ENCODE data around the gene PRKCH. TPM values are rescaled to one million over a fixed set of nuclear protein-coding genes. Genes with fewer than 3 reads are reported as not detected.
"Not testable (repeated sequence)": the region's sequence is repeated elsewhere in the genome, so short reads cannot be mapped to it uniquely, and the experiment has no call there.

The PRKCH gene
- polyA plus RNA-seq, 5 donors = 29.5 to 47.5 (median 45.7) TPM

DNA sequence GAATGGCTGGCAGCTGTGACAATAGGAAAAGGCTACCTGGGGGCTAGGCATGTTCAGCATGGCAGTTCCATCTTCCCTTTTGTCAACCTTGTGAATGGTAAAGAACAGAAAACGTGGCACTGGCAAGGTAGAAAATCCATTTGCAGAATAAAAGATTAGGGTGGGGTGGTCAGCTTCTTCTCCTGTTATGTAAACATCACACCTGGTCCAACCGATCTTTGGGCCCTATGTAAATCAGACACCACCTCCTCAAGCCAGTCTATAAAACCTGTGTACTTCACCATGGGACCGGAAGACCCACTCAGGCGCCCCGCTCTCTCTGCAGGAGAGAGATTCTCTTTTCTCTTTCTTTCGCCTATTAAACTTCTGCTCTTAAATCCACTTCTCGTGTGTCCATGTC lies 20.6 kb upstream of the PRKCH start:
- DNase-seq = no peak

DNA sequence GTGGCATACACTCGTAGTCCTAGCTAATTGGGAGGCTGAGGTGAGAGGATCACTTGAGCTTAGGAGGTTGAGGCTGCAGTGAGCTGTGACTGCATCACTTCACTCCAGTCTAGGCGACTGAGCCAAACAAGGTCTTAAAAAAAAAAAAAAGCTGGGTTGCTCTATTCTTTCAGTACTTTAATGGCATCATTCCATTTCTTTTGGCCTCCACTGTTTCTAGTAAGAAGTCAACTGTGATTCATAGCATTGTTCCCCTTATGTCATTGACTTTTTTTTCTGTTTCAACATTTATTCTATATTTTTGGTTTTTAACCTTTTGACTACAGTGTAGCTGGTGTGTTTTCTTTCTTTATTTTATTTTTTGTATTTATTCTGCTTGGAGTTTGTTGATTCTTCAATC lies 16.7 kb upstream of the PRKCH start:
- no peak for DNase-seq

DNA sequence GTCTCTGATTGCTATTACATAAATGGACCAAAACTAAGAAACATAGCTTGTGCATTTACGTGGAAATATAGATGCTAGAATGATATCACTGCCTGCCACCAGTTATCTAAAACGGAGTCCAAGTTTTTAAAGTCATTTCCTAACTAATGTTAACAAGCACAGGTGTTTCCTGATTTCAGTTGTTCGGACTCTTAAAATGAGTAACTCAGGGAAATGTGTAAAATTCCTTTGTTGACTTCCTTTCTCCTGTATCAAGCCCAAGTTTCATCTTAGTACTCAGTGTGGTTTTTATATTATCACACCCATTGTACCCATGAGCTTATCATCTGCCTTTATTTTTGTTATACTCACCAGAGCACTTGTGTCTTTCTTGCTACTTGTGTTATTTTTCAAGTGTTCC lies 13.2 kb upstream of the PRKCH start:
- DNase-seq = no peak

DNA sequence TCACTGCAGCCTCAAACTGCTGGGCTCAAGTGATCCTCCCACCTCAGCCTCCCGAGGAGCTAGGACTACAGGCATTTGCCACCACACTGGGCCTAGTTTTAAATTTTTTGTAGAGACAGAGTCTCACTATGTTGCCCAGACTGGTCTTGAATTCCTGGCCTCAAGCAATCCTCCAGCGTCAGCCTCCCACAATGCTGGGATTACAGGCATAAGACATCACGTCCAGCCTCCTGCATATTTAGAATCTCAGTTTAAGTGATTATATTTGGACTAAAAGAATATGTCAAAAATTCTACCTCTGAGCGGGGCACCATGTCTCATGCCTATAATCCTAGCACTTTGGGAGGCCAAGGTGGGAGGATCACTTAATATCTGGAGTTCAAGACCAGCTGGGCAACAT lies 12.7 kb upstream of the PRKCH start:
- DNase-seq = not testable (repeated sequence)

DNA sequence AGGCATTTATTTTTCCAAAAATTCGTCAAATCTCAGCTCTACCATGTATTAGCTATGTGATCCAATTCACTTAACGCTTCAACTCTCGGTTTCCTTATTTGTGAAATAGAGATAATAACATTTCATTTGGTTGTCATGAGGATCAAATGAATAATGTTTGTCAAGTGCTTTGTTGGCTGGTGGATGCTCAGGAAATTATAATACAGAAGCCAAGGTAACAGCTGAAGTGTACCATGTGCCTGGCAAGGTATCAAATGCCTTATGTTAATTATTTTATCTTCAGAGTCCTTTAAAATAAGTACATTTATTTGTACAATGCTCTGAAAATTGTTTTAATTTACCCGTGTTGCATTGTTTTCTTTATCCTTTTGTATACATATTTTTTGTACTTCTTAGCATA lies 6.1 kb upstream of the PRKCH start:
- no peak for DNase-seq

DNA sequence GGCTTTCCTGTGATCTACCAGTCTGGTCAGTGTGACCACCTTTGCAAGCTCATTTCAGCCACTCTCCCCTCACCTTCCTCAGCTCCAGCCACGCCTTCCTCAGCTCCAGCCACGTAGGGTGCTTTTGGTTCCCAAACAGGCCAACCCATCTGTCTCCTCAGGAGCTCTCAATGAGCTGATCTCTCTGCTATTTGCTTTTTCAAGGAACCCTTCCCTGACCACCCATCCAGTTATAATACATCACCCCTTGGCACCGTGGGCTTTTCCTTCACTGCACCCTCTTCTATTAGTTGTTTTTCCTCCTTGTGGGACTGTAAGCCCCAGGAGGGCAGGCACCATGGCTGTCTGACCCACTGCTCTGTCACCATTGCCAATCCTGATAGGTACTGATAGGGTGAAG lies 2.3 kb upstream of the PRKCH start:
- DNase-seq = no peak

DNA sequence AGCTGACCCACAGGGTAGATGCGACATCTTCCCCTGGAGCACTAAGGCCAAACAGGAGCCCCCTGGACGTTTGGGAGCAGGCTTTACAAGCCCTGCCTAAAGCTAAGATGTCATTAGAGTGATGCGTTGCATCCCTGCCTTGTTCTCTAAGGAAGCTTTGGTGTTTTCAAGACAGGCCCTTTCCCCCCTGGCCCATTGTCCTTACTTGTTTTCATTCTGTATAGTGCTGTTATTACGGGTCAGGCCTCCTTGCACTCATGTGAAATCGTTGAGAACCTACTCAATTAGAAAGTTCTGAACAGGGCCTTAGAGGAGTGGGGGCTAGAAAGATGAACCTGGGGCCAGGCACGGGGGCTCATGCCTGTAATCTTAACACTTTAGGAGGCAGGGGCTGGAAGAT lies 1.7 kb upstream of the PRKCH start:
- DNase-seq = no peak

DNA sequence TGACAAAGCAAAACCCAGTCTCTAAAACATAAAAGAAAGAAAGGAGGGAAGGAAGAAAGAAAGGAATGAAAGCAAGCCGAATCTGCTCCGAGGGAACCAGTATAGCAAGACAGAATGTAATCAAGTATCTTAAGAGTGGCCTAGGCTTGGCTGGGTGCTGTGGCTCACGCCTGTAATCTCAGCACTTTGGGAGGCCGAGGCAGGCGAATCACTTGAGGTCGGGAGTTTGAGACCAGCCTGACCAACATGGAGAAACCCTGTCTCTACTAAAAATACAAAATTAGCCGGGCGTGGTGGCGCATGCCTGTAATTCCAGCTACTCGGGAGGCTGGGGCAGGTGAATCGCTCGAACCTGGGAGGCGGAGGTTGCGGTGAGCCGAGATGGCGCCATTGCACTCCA lies 1.2 kb upstream of the PRKCH start:
- DNase-seq = not testable (repeated sequence)

DNA sequence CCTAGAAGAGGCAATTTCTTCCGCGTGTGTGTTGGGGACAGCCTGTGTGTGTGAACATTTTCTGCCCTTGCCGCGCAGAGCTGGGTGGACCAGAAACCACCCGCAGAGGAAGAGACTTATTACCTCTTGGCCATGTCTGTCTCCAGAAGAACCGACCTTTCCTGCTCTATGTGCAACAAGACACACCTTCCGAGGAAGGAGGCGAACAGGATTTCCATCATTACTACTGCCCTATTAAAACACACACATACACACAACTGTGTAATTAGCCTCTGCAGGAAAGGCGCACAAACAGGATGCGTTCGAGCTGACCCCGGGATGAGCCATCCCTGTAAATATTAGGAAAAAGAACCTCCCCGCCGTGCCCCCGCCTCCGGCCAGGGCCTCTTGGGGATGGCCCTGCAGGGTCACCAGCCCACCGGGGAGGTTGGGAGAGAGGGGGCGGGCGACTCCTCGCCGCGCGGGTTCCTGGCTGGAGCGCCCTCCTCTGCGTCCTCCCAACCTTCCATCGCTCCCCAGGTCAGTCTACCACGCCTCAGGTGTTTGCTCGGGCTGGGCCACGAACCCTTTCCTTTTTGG lies 484 bp upstream of the PRKCH start:
- peak in 1 of 2 donors; percentile 24 for DNase-seq

DNA sequence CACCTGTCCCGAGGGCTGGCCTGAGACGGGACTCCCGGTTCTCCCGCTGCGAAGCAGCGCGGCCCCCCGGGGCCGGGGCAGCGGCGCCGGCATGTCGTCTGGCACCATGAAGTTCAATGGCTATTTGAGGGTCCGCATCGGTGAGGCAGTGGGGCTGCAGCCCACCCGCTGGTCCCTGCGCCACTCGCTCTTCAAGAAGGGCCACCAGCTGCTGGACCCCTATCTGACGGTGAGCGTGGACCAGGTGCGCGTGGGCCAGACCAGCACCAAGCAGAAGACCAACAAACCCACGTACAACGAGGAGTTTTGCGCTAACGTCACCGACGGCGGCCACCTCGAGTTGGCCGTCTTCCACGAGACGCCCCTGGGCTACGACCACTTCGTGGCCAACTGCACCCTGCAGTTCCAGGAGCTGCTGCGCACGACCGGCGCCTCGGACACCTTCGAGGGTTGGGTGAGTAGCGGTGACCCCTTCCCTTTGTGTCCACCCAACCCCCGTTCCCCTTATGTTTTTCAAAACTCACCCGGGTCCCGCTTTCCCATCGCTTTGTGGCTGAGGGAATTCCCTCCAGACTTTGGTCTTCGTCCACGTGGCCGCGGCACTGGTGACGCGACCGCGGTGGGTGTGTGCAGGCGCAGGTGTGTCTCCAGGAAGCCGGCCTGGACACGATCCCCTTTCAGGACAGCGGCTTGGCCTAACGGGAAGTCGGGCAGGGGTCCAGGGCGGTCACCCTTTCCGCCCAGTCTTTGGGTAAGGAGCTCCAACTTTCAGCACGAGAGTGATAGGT lies 826 bp downstream of the PRKCH start:
- DNase-seq = peak; percentile 36 to 45

DNA sequence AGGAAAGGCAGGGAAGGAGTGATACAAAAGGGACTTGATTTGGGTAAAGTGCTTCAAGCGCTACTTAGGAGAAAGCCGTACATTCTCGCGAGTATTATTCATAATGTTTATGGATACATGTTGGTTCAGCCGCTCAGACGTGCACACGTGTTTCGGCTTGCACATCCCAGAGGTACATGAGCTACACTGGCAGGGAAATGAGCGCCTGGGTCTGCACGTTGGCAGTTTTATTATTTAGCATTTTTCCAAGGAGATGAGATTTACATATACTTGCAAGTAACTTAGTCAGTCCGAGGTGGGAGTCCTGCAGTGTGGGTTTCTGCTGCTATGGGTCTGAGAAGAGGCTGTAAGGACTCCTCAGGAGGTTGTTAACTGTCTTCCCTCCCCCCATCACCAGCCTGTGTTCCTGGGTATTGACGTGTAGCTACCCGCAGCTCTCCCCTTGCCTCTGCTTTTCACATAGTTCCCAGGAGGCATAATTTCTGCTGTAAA lies 1.5 kb downstream of the PRKCH start:
- DNase-seq = no peak

DNA sequence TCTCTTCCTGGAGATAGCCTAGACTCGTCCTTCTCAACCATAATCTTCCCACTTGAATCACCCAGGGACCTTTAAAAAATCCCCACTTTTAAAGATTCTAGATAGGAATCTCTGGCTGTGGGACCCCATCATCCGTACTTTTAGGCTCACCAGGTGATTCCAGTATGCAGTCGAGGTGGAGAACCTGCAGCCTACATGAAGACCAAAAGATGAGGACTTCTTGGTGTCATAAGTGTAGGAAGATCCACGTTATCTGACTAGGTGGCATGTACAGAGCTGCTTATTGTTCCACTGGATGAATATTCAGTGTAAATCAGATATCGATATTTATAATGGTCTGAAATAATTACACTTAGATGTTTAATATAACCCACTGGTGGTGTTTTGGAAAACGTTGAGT lies 2.6 kb downstream of the PRKCH start:
- DNase-seq = no peak

DNA sequence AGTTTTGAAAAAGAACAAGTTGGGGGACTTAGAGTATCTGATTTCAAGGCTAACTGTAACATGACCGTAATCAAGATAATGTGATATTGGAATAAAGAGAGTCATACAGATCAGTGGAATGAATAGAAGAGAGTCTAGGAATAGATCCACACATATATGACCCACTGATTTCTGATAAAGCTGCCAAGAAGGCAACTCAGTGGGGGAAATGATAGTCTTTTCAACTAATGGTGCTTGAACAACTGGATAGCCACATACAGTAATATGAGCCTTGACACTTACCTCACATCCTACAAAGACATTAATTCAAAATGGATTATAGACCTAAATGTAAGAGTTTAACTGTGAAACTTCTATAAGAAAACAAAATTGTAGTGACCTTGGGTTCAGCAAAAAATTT lies 3.8 kb downstream of the PRKCH start:
- DNase-seq = no peak

DNA sequence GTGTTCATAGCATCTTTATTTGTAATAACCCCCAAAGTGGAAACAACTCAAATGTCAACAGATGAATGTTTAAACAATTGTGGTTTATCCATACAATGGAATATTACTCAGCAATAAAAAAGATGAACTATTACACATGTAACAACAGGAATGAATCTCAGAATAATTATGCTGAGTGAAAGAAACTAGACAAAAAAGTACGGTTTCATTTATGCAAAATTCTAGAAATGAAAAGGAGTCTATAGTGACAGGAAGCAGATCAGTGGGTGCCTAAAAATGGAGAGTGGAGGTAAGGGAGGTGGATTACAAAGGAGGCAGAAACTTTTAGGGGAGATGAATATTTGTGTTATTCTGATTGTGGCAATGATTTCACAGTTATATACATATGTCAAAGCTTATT lies 4.8 kb downstream of the PRKCH start:
- DNase-seq = no peak

DNA sequence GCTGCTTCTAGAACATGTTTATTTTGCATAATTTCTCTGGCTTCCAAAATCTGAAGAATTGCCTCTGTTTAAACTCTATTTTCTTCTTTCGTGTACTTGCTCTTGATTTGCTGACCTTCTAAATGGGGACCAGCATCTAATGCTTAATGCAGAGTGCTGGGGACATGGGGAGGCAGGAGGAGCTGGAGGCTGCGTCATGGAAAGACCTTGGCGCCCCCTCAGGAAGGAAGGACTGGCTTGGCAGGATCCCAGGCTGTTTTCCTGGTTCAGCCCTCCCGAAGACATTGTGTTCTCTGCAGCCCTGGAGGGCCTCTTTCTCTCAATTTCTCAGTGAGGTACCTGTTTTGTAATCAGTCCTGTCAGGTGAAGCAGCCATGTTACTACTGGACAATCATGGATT lies 5.5 kb downstream of the PRKCH start:
- DNase-seq = peak in 1 of 2 donors; percentile 45

DNA sequence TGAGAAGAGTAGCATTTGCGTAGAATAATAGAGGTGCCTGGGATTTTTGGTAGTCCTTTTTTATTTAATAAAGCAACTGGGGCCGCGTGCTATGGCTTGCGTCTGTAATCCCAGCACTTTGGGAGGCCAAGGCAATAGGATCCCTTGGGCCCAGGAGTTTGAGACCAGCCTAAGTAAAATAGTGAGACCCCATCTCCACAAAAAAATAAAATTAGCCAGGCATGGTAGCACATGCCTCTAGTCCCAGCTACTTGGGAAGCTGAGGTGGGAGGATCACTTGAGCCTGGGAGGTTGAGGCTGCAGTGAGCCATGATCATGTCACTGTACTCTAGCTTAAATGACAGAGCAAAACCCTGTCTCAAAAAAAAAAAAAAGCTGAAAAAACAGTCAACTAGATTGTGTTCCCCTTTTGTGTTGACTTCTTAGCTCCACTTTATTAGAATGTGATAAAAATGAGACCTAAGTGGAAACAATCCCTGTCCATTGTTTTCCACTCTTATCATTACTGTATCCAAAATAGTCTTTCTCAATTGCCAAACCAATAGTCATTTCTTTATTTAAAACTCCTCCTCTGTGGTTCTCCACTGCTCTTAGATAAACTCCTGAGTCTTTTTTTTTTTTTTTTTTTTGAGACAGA lies 7.4 kb downstream of the PRKCH start:
- DNase-seq = no peak

DNA sequence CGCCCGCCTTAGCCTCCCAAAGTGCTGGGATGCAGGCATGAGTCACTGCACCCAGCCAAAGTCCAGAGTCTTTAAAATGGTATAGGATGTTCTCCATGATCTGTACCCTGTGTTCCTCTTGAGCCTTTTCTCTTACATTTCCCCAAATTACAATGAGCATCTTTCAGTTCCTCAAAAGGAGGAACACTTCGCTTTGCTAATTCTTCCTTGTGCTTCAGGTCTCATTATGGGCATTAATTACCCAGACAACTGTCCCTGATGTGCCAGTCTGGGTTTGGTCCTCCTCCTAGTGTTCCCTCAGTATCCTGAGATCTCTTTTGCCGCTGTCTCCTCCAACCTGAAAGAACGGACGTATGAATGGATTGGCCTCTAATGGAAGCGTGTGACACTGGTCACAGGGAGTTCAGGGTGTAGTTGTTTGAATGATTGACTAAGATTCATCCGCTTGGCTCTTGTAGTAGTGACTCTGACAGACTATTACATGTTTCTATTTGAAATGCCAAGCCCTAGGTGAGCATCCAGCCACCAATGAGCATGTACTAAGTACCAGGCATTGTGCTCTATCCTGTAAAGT lies 8.2 kb downstream of the PRKCH start:
- DNase-seq = no peak

DNA sequence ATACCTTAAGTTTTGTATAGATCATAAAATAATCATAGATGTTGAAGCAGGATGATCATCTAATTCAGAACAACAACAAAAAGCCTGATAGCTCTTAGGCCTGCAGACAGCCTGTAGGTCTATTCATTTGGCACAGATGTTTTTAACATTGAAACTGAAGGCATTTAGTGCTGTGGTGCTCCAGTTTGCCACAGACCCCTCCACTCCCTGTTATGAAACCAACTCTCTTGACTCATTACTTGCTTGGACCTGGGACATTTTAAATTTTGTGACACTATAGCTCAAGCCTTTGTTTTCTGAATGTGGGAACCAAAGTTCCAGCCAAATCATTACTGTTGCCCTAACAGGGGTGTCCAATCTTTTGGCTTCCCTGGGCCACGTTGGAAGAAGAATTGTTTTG lies 9.1 kb downstream of the PRKCH start:
- DNase-seq = no peak

DNA sequence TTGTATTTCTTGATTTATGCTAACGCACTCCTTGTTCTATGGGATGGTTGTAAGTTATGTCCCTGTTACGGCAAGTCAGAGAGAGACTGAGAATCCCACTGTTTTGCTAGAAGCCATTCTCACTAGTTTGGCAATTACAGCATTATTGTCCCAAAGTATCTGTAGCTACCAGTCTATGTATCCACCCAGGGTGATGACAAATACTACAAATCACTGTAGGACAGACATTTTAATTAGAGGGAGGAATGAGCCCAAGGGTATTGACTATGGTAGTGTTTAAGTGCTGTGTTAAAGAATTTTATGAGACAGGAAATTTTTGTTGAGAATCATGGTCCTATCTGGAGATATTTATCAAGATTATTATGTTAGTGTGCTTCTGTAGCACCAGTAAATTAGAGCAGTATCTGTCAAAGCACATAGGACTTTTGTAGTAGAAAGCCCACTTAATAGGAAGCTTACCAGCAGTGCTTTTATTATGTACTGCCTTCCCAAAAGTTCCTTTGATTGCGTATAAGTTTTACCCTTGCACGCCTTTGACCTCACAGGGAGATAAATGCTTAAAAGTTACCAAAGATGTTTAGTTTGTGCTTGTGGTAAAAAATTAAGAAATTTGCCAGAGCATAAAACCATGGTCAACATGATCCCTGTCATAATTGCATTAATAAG lies 10.7 kb downstream of the PRKCH start:
- no peak for DNase-seq

DNA sequence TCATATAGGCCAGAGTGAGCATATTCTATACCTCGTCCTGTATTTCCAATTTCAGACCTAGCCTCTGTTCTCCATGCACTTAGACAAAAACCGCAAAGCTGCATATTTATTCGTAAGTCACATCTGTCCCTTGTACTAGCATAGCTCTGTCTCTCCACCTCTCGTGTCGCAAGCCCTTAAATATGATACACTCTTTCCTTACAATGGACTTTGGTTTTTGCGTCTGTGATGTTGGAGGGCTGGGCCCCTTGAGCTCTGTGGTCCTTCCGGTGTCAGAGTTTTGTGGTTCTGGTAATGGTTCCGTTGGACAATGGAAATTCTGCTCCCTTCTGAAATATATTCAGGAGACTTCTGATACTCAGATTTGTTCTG lies 11.3 kb downstream of the PRKCH start:
- no peak for DNase-seq

DNA sequence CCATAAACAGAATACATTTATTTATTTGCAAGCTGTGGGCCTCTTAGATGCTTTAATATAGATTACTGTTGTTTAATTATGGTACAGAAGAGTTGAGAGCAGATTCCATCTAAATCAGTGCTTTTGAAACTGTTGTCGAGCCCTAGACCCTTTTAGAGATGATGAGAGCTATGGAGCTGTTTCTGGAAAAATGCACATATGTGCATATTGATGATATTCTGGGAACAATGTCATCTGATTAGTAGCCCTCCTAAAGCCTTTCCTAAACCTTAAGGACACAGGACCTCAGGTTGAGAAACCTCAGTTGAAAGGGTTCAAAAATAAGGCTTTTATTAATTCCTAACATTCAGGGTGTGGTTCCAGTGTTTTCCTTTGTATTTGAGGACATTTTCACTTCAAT lies 11.7 kb downstream of the PRKCH start:
- DNase-seq = no peak

DNA sequence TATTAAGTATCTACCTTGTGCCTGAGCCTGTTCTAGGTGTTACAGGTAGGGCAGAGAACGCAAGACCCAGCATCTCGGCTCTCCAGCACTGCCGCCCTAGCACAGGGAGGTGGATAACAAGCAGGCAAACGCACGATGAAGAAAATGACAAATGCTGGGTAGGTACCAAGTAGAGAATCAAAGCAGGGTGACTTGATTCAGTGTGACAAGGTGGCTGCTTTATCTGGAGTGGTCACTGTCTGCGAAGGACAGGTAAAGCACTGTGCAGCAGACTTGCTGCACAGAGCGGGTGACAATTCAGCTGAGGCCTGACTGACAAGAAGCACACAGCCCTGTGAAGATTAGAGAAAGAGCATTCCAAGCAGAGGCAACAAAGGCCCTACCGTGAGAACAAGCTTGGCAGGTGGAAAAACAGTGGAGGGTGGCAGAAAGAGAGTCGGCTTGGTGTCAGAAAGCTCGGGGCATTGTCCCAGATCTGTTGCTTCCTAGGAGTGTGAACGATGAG lies 12.9 kb downstream of the PRKCH start:
- no peak for DNase-seq
